Adrenal gland (tissue), 12 donors: ENCODE measurements around the gene PSMD5. TPM values are rescaled to one million over a fixed set of nuclear protein-coding genes. Genes with fewer than 3 reads are reported as not detected.

Experiments used
- DNase-seq, 7 donors: peaks; one replicate each; pipeline ENCODE4 v3.0.0-alpha.2; 2019 to 2020
- H3K27ac ChIP-seq, 5 donors: fragments of 200-600 bp; sonication (generic) in 4 of 5; 1 replicate in 3 of 5; 2 replicates in 2 of 5; pipeline versions ENCODE4 v1.5.1 to v1.8.0; 2016 to 2020; ENCODE audit warnings: mild to moderate bottlenecking in 1 of 5
- H3K27me3 ChIP-seq: fragments of 200-600 bp; 2 replicates; pipeline ENCODE4 v1.8.0; 2021
- H3K36me3 ChIP-seq, 2 donors: fragments of 200-600 bp; replicated peaks in 1 of 2; 1 replicate in 1 of 2; 2 replicates in 1 of 2; pipeline versions ENCODE4 v1.5.1 to v1.8.0; 2018 to 2022
- H3K4me1 ChIP-seq, 2 donors: fragments of 200-600 bp; replicated peaks in 1 of 2; 1 replicate in 1 of 2; 2 replicates in 1 of 2; pipeline versions ENCODE4 v1.5.1 to v1.8.0; 2018 to 2021
- H3K4me3 ChIP-seq, 4 donors: fragments of 200-600 bp; sonication (generic) in 3 of 4; one replicate each; pipeline ENCODE4 v1.5.1; 2016 to 2018
- H3K9me3 ChIP-seq, 3 donors: fragments of 200-600 bp; sonication (generic) in 1 of 3; replicated peaks in 1 of 3; 1 replicate in 2 of 3; 2 replicates in 1 of 3; pipeline versions ENCODE4 v1.5.1 to v1.8.0; 2016 to 2021
- CTCF ChIP-seq, 6 experiments: fragments of 450-650 bp in 4 of 6; fragments of 200-600 bp in 2 of 6; sonication (generic) in 1 of 6; IDR thresholded peaks; 1 replicate in 5 of 6; 2 replicates in 1 of 6; pipeline versions ENCODE4 v1.5.1 to v1.8.0; 2016 to 2021; ENCODE audit warnings: antibody characterized with exemption in 6 of 6, mild to moderate bottlenecking in 2 of 6, moderate library complexity in 1 of 6
- POLR2A ChIP-seq, 2 donors: fragments of 450-650 bp; IDR thresholded peaks; one replicate each; pipeline ENCODE4 v1.6.1; 2017; ENCODE audit warnings: antibody characterized with exemption in 2 of 2, mild to moderate bottlenecking in 2 of 2, moderate library complexity in 1 of 2
- WGBS, 4 donors: extraction: QIAGEN DNeasy Blood & Tissue Kit in 2 of 4; methylation state at CpG; one replicate each; pipeline versions ENCODE4 v1.1.5 to v1.1.7; 2013 to 2017; 5-methylcytosine and 5-hydroxymethylcytosine counted together
- intact Hi-C, 2 donors: fragments of 100-400 bp; cut with DNase I; formaldehyde crosslinking; loops; one replicate each; pipeline versions ENCODE4 v1.14.1 to v1.15.0; 2022 to 2023
- polyA plus RNA-seq, 3 donors: library from polyadenylated mRNA; stranded (reverse); fragments of 200-250 nt in 2 of 3; fragments of 350-450 nt in 1 of 3; fragmentation: Illumina TruSeq in 1 of 3; extraction: RNeasy Lipid Tissue Mini Kit (QIAGEN cat#74804) in 1 of 3; gene quantifications; one replicate each; pipeline ENCODE4 v1.2.3, GENCODE V29; 2013 to 2014
- total RNA-seq, 9 donors: library from RNA; depleted of rRNA in 4 of 9; stranded (reverse); fragments of >200 nt in 4 of 9; fragments of 120-200 nt in 1 of 9; fragmentation: NEBNext Ultra II Directional in 1 of 9; extraction: Animal tissue kit (Norgen Biotek cat#: 25700) in 1 of 9; gene quantifications; one replicate each; pipeline versions ENCODE4 v1.1.0 to v1.2.4, GENCODE V29; 2013 to 2023
- donor health status: healthy with polysubstance abuse.
- donor health status: Bipolar disorder and iron deficiency.
- donor health status: DM: yes; HTN: yes; CAD: no.
- donor health status: DM: no; HTN: no; CAD: no.
- donor health status: DM: no; HTN: no; CAD: no.
- donor health status: DM: yes; HTN: yes; CAD: no.

The PSMD5 gene
- total and polyA plus RNA-seq, 12 donors: 15.6 to 78.8 (median 46.0) TPM

- H3K36me3 ChIP-seq: peaks cover 0 to 59% of the 10 kb centered on the region in 2 donors
- H3K4me3 ChIP-seq: no peak overlapping the region
- no peaks in the 10 kb centered on the region for H3K9me3 ChIP-seq
- H3K4me1 ChIP-seq: no peaks in the 10 kb centered on the region
- no peak for DNase-seq
- H3K27me3 ChIP-seq: no peaks in the 10 kb centered on the region
- intact Hi-C loops: no loop called here
- 71 to 100% (median 95%) methylated on average over 1 of the region's 1 CpG for WGBS, 4 donors
- no peak overlapping the region for H3K27ac ChIP-seq
- no peak for TF ChIP-seq POLR2A (IDR thresholded peaks at IDR 0.05)
- no peak for TF ChIP-seq CTCF (IDR thresholded peaks at IDR 0.05)
Measured at GRCh38 chr9:120829650-120830049, 13.1 kb downstream of the PSMD5 start.

- Histone ChIP-seq H3K4me1 (no peaks in the 10 kb centered on the region), H3K27ac (no peak overlapping the region), H3K36me3 (peaks cover 0 to 24% of the 10 kb centered on the region in 2 donors), H3K4me3 (no peak overlapping the region), H3K27me3 (no peaks in the 10 kb centered on the region), H3K9me3 (no peaks in the 10 kb centered on the region)
- 91 to 96% (median 93%) methylated on average over 4 of the region's 4 CpGs for WGBS, 4 donors
- intact Hi-C loops: no loop called here
- no peak for DNase-seq
- TF ChIP-seq POLR2A (IDR thresholded peaks at IDR 0.05): no peak
- no peak for TF ChIP-seq CTCF (IDR thresholded peaks at IDR 0.05)
Measured at GRCh38 chr9:120820095-120820494, 22.6 kb downstream of the PSMD5 start.

GRCh38 chr9:120818595-120818994 is 24.1 kb downstream of the PSMD5 start:
- Histone ChIP-seq H3K27ac (no peak overlapping the region), H3K9me3 (no peaks in the 10 kb centered on the region), H3K27me3 (no peaks in the 10 kb centered on the region), H3K4me3 (no peak overlapping the region), H3K4me1 (no peaks in the 10 kb centered on the region), H3K36me3 (peaks cover 0 to 19% of the 10 kb centered on the region in 2 donors)
- intact Hi-C loops: no loop called here
- TF ChIP-seq CTCF (IDR thresholded peaks at IDR 0.05) (no peak), POLR2A (IDR thresholded peaks at IDR 0.05) (no peak)
- 79 to 94% (median 89%) methylated on average over 1 of the region's 1 CpG for WGBS, 4 donors
- DNase-seq: no peak

GRCh38 chr9:120815075-120815474 is 27.6 kb downstream of the PSMD5 start:
- H3K4me3 ChIP-seq: no peak overlapping the region
- 89 to 95% (median 92%) methylated on average over 4 of the region's 4 CpGs for WGBS, 4 donors
- peaks cover 0 to 6% of the 10 kb centered on the region in 2 donors for H3K36me3 ChIP-seq
- no peak for DNase-seq
- TF ChIP-seq CTCF (IDR thresholded peaks at IDR 0.05) (no peak), POLR2A (IDR thresholded peaks at IDR 0.05) (no peak)
- H3K9me3 ChIP-seq: no peaks in the 10 kb centered on the region
- H3K27ac ChIP-seq: no peak overlapping the region
- no peaks in the 10 kb centered on the region for H3K27me3 ChIP-seq
- no peaks in the 10 kb centered on the region for H3K4me1 ChIP-seq
- intact Hi-C loops: no loop called here
